K562 (cell line): ENCODE results near the gene CPN2. TPM values are rescaled to one million over a fixed set of nuclear protein-coding genes. Genes with fewer than 3 reads are reported as not detected.
A peak's percentile ranks its signal among the peaks of the same experiment; 100 is the strongest.

Experiments used
- ELK1 ChIP-seq: sonication (generic); formaldehyde crosslinking; IDR thresholded peaks from 2 replicates; pipeline ENCODE4 v1.8.1; 2022; ENCODE audit warnings: missing genetic modification reagents
- FOXK2 ChIP-seq, 2 experiments: fragments of 450-650 bp; IDR thresholded peaks in 1 of 2; conservative IDR thresholded peaks in 1 of 2; 2 replicates each; pipeline ENCODE4 v1.6.1; 2016; ENCODE audit warnings: low read depth in 2 of 2, mild to moderate bottlenecking in 1 of 2
- HDAC3 ChIP-seq: fragments of 450-650 bp; IDR thresholded peaks from 2 replicates; pipeline ENCODE4 v1.6.1; 2018; ENCODE audit warnings: borderline replicate concordance, mild to moderate bottlenecking, moderate library complexity; ENCODE audit not compliant: partially characterized antibody
- HES1 ChIP-seq: fragments of 450-650 bp; IDR thresholded peaks from 2 replicates; pipeline ENCODE4 v1.6.1; 2016; ENCODE audit warnings: low read depth, mild to moderate bottlenecking, moderate library complexity
- ZBTB49 ChIP-seq: sonication (generic); formaldehyde crosslinking; IDR thresholded peaks from 2 replicates; pipeline ENCODE4 v1.8.0; 2022; ENCODE audit warnings: missing genetic modification reagents, mild to moderate bottlenecking, borderline replicate concordance
- ZNF551 ChIP-seq: fragments of 250-450 bp; sonication (Bioruptor Pico); IDR thresholded peaks from 2 replicates; pipeline ENCODE4 v1.5.0; 2021; ENCODE audit warnings: mild to moderate bottlenecking, moderate library complexity
- polyA plus RNA-seq, 8 experiments: library from polyadenylated mRNA; depleted of rRNA in 4 of 8; stranded (reverse) in 5 of 8; unstranded in 3 of 8; fragments of >200 nt; fragmentation: Nextera tagmentation in 2 of 8; fragmentation: Illumina TruSeq in 1 of 8; extraction: Ambion mirVana in 2 of 8; extraction: Trizol in 1 of 8; gene quantifications; 2 replicates each; pipeline versions ENCODE4 v1.2.1 to v1.2.3, GENCODE V29; 2011 to 2014; ENCODE audit warnings: inconsistent platforms in 1 of 8, missing spikeins in 1 of 8
- total RNA-seq, 7 experiments: library from RNA; depleted of rRNA in 6 of 7; stranded (reverse); fragments of >200 nt in 6 of 7; fragmentation: Illumina TruSeq in 2 of 7; extraction: Trizol in 2 of 7; gene quantifications; 2 replicates each; pipeline versions ENCODE4 v1.2.1 to v1.2.3, GENCODE V29; 2011 to 2021; ENCODE audit warnings: low replicate concordance in 1 of 7

The CPN2 gene
- total and polyA plus RNA-seq, 9 of the 15 experiments (the other 6 are each of a cell fraction or from before 2014, with no cell fraction given) = not detected

GRCh38 chr3:194395778-194396538, 44.8 kb upstream of the CPN2 start (continued):
- TF ChIP-seq HES1 = no peak
- no peak for TF ChIP-seq ZBTB49 (CRISPR knock-in tag)
- TF ChIP-seq ELK1 = no peak
- 0 out of 4 replicates have a peak, but pooled peaks of 1 of the 2 experiments have one; percentile 36 for TF ChIP-seq FOXK2 (conservative IDR thresholded peaks at IDR 0.05 in 1 of 2, IDR thresholded peaks at IDR 0.05 in 1 of 2; ENCODE audit: low read depth in 2 of 2)
- no peak for TF ChIP-seq ZNF551
- no peak for TF ChIP-seq HDAC3
